ENCODE data around the gene IL17C. TPM values are rescaled to one million over a fixed set of nuclear protein-coding genes. Genes with fewer than 3 reads are reported as not detected.

Gene IL17C
- total RNA-seq, 1 experiment from 2014 or later, result 1.9 TPM

GRCh38 chr16:88651989-88652761 lies 13.8 kb downstream of the IL17C start:
- Mint-ChIP-seq H3K4me1 (peaks cover 10% of the 10 kb centered on the region), H3K9me3 (no peaks in the 10 kb centered on the region), H3K36me3 (peaks cover 11% of the 10 kb centered on the region), H3K27ac (no peak overlapping the region), H3K27me3 (ENCODE audit: low read depth) (no peaks in the 10 kb centered on the region), H3K4me3 (no peak overlapping the region)
- ChIA-PET POLR2A (no interaction called here), CTCF (interaction anchor here (0.8 to 2.0 kb wide), 3 partner anchors 15 to 85 kb away, joined by 3 to 8 read pairs (median 5); no protein-coding TSS in a partner anchor)
- TF ChIP-seq ATF3 (CRISPR knock-in tag; conservative IDR thresholded peaks at IDR 0.05), result no peak
- TF ChIP-seq IRF2 (CRISPR knock-in tag; IDR thresholded peaks at IDR 0.05; ENCODE audit: borderline replicate concordance, low read depth), result no peak
- no peak for TF ChIP-seq RELA (CRISPR knock-in tag; IDR thresholded peaks at IDR 0.05; ENCODE audit: borderline replicate concordance)
- TF ChIP-seq HMGXB4 (CRISPR knock-in tag; IDR thresholded peaks at IDR 0.05), result no peak
- TF ChIP-seq ZNF232 (CRISPR knock-in tag; IDR thresholded peaks at IDR 0.05), result no peak
- no peak for TF ChIP-seq ARID4B (CRISPR knock-in tag; IDR thresholded peaks at IDR 0.05; ENCODE audit: borderline replicate concordance)
- no peak for TF ChIP-seq PRRX2 (CRISPR knock-in tag; IDR thresholded peaks at IDR 0.05)
- TF ChIP-seq ZNF317 (CRISPR knock-in tag; IDR thresholded peaks at IDR 0.05; ENCODE audit: borderline replicate concordance, low read depth), result no peak
- no peak for TF ChIP-seq CREM (CRISPR knock-in tag; IDR thresholded peaks at IDR 0.05)
- TF ChIP-seq ESRRA (CRISPR knock-in tag; IDR thresholded peaks at IDR 0.05; ENCODE audit: borderline replicate concordance), result no peak
- TF ChIP-seq MYBL2 (CRISPR knock-in tag; IDR thresholded peaks at IDR 0.05), result no peak
- no peak for TF ChIP-seq ZNF425 (CRISPR knock-in tag; conservative IDR thresholded peaks at IDR 0.05)
- no peak for TF ChIP-seq ZNF532 (CRISPR knock-in tag; IDR thresholded peaks at IDR 0.05; ENCODE audit: borderline replicate concordance)
- no peak for TF ChIP-seq ERG (CRISPR knock-in tag; IDR thresholded peaks at IDR 0.05)
- TF ChIP-seq E2F5 (CRISPR knock-in tag; IDR thresholded peaks at IDR 0.05), result no peak
- ATAC-seq, result no peak
- DNase-seq (ENCODE audit: low spot score), result no peak
